GM20000 (cell line): ENCODE data around the gene GADD45GIP1.

Source experiments
- DNase-seq: peaks from one replicate; pipeline ENCODE4 v3.0.0; 2012; ENCODE audit warnings: low spot score
- TF ChIP-seq, protein P1 (sequence below): IDR thresholded peaks from 2 replicates; pipeline ENCODE4 v1.5.1; 2012; ENCODE audit warnings: mild to moderate bottlenecking, control low read depth; ENCODE audit errors: extremely low read depth, missing control alignments

GADD45GIP1 gene

GRCh38 chr19:12935071-12935470, 22.0 kb downstream of the GADD45GIP1 start:
- no peak for DNase-seq
- TF ChIP-seq, protein P1, sequence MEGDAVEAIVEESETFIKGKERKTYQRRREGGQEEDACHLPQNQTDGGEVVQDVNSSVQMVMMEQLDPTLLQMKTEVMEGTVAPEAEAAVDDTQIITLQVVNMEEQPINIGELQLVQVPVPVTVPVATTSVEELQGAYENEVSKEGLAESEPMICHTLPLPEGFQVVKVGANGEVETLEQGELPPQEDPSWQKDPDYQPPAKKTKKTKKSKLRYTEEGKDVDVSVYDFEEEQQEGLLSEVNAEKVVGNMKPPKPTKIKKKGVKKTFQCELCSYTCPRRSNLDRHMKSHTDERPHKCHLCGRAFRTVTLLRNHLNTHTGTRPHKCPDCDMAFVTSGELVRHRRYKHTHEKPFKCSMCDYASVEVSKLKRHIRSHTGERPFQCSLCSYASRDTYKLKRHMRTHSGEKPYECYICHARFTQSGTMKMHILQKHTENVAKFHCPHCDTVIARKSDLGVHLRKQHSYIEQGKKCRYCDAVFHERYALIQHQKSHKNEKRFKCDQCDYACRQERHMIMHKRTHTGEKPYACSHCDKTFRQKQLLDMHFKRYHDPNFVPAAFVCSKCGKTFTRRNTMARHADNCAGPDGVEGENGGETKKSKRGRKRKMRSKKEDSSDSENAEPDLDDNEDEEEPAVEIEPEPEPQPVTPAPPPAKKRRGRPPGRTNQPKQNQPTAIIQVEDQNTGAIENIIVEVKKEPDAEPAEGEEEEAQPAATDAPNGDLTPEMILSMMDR: no peak

GRCh38 chr19:12933287-12934072, 23.5 kb downstream of the GADD45GIP1 start, which contains the start of gene FARSA:
TSS of gene FARSA (minus strand) at chr19:12933711. CDS start at chr19:12933696, 15 bp downstream.
- TF ChIP-seq, protein P1: no peak
- DNase-seq: peak; percentile 92

DNA sequence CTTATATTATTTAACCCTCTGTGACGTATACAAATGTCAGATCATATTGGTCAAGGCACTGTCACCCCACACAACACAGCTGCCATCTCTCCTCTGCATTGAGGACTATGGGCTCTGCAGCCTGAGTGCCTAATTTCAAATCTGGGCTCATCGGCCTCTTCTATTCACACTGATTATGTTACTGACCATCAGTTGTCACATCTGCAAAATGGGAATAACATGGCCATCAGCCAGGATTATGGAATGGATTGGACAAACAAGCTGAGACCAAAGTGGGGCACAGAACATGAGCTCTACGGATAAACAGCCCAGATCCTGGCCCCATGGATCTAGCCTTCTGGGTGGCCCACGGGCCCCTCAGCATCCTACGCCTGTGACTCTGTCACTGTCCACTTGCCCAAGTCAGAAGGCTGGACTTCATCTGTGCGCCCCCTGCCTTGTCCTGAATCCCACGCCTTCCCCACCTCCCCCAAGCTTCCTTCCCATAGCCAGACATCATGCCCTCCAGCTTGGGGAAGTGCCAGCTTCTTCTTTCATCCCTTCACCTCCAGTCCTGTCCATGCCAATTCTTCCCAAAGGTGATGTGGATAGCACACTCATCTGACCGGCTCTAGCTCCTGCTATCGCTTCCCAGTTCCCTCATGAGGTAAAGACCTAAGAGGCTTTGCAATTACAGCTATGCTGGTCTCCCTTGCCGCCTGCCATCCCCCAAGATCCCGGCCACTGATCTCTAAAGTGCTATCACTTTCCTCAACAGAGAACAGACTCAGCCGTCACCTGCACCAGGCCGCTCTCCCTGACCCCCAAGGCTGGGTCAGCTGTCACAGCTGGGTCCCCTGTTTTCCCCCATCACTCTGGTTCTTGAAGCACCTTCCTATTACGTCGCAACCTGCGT, 24.4 kb downstream of the GADD45GIP1 start:
- peak; percentile 33 for DNase-seq
- TF ChIP-seq, protein P1: no peak

DNA sequence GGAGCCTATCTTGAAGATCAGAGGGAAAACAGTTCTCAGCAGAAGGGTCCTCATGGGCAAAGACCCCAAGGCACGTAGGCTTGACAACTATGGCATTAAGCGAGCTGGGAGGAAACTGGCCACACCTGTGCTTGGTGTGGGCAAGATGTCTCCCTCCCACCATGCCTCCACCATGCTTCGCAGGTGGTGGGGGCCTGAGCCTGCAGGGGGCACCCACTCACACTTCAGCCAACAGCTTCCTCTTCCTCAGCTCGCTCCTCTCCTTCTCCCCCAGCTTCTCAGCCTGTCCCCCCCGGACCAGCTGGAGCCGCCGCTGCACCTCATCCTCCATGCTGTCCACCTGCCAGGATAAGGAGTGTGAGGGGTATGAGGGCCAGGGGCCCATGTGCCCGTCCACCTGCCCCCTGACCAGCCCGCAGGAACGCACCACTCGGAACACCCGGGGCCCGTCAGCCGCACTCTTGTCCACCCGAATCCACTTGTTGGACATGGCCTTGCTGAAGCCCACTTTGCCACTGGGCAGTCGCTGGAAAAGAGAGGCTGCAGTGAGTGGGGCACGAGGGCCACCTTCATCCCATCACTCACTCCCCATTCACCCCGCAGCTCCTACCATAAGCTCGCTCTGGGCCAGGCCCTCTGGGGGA, 26.9 kb downstream of the GADD45GIP1 start:
- DNase-seq: no peak
- TF ChIP-seq, protein P1: no peak

- TF ChIP-seq, protein P1: no peak
- no peak for DNase-seq
Observed at GRCh38 chr19:12924621-12925310, 32.3 kb downstream of the GADD45GIP1 start.

GRCh38 chr19:12922959-12923358, 34.1 kb downstream of the GADD45GIP1 start:
- TF ChIP-seq, protein P1: no peak
- no peak for DNase-seq
